Measurements from ENCODE around the gene TGFA. TPM values are rescaled to one million over a fixed set of nuclear protein-coding genes. Genes with fewer than 3 reads are reported as not detected.

TGFA gene
- total RNA-seq, 1 experiment from 2014 or later = 2.5 TPM

- TF ChIP-seq MAX (CRISPR knock-in tag; IDR thresholded peaks at IDR 0.05) = peak; percentile 83
- TF ChIP-seq STAT6 (CRISPR knock-in tag; conservative IDR thresholded peaks at IDR 0.05; ENCODE audit: low read depth) = no peak
- TF ChIP-seq ZNF219 (CRISPR knock-in tag; IDR thresholded peaks at IDR 0.05; ENCODE audit: borderline replicate concordance) = no peak
- no peak for TF ChIP-seq ZNF232 (CRISPR knock-in tag; IDR thresholded peaks at IDR 0.05)
These were observed 76.2 kb downstream of the TGFA start (continued) for GRCh38 chr2:70477441-70477844.

- Mint-ChIP-seq H3K27ac (no peak overlapping the region), H3K36me3 (no peaks in the 10 kb centered on the region), H3K4me1 (peaks cover 10% of the 10 kb centered on the region), H3K4me3 (no peak overlapping the region), H3K27me3 (ENCODE audit: low read depth) (peaks cover 34% of the 10 kb centered on the region), H3K9me3 (no peaks in the 10 kb centered on the region)
- CTCF ChIA-PET = no interaction called here
- no peak for TF ChIP-seq RORB (CRISPR knock-in tag; IDR thresholded peaks at IDR 0.05)
- no peak for TF ChIP-seq JUN (CRISPR knock-in tag; IDR thresholded peaks at IDR 0.05)
- TF ChIP-seq ATF1 (CRISPR knock-in tag; IDR thresholded peaks at IDR 0.05) = no peak
- TF ChIP-seq ATF6 (CRISPR knock-in tag; IDR thresholded peaks at IDR 0.05) = no peak
- no peak for TF ChIP-seq TCF7 (CRISPR knock-in tag; IDR thresholded peaks at IDR 0.05; ENCODE audit: low read depth)
- TF ChIP-seq ZNF396 (CRISPR knock-in tag; IDR thresholded peaks at IDR 0.05; ENCODE audit: borderline replicate concordance) = no peak
- TF ChIP-seq ZNF317 (CRISPR knock-in tag; IDR thresholded peaks at IDR 0.05; ENCODE audit: borderline replicate concordance, low read depth) = no peak
- no peak for TF ChIP-seq ATF2 (CRISPR knock-in tag; IDR thresholded peaks at IDR 0.05; ENCODE audit: borderline replicate concordance, low read depth)
- TF ChIP-seq SMAD4 (CRISPR knock-in tag; IDR thresholded peaks at IDR 0.05) = no peak
- no peak for TF ChIP-seq ZMAT4 (CRISPR knock-in tag; IDR thresholded peaks at IDR 0.05)
- no peak for TF ChIP-seq HMGXB4 (CRISPR knock-in tag; IDR thresholded peaks at IDR 0.05)
- TF ChIP-seq FOXP1 (CRISPR knock-in tag; IDR thresholded peaks at IDR 0.05; ENCODE audit: borderline replicate concordance) = no peak
- no peak for TF ChIP-seq ZBTB43 (CRISPR knock-in tag; IDR thresholded peaks at IDR 0.05)
- no peak for TF ChIP-seq CTCF (IDR thresholded peaks at IDR 0.05)
- TF ChIP-seq IRF1 (CRISPR knock-in tag; IDR thresholded peaks at IDR 0.05) = no peak
- no peak for TF ChIP-seq USF2 (CRISPR knock-in tag; IDR thresholded peaks at IDR 0.05)
- no peak for TF ChIP-seq MXD4 (CRISPR knock-in tag; IDR thresholded peaks at IDR 0.05; ENCODE audit: borderline replicate concordance)
- no peak for TF ChIP-seq GRHL2 (CRISPR knock-in tag; IDR thresholded peaks at IDR 0.05; ENCODE audit: insufficient replicate concordance, severe bottlenecking)
- TF ChIP-seq EMX1 (CRISPR knock-in tag; IDR thresholded peaks at IDR 0.05) = no peak
- no peak for TF ChIP-seq TEAD1 (CRISPR knock-in tag; IDR thresholded peaks at IDR 0.05)
- ATAC-seq (no peak), DNase-seq (ENCODE audit: low spot score) (no peak)
- POLR2A ChIA-PET = no interaction called here
These were observed 78.4 kb downstream of the TGFA start for GRCh38 chr2:70475266-70475665.

Data from WTC11 (cell line).